Measurements from ENCODE around the gene IRS1.

DNA sequence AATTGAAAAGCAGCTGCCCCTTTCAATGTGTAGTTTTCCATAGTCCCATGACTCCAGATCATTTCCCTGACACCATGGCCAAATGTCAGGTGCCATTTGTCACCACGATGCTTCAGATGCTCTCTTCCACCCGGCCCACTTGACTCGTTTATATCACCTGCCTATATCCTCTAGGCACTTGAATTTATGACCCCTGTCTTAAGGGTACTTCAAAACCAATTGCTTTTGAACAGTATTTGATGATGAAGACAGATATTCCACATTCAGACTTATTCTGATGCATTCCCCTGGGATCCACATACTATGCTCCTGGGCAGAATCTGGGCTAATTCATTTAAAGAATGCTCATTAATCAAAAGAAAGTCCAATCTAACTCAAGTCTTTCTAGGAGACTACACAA lies 19.3 kb upstream of the IRS1 start:
- TF ChIP-seq, protein P1, sequence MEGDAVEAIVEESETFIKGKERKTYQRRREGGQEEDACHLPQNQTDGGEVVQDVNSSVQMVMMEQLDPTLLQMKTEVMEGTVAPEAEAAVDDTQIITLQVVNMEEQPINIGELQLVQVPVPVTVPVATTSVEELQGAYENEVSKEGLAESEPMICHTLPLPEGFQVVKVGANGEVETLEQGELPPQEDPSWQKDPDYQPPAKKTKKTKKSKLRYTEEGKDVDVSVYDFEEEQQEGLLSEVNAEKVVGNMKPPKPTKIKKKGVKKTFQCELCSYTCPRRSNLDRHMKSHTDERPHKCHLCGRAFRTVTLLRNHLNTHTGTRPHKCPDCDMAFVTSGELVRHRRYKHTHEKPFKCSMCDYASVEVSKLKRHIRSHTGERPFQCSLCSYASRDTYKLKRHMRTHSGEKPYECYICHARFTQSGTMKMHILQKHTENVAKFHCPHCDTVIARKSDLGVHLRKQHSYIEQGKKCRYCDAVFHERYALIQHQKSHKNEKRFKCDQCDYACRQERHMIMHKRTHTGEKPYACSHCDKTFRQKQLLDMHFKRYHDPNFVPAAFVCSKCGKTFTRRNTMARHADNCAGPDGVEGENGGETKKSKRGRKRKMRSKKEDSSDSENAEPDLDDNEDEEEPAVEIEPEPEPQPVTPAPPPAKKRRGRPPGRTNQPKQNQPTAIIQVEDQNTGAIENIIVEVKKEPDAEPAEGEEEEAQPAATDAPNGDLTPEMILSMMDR (IDR thresholded peaks at IDR 0.05): no peak
- no peak for TF ChIP-seq POLR2A (IDR thresholded peaks at IDR 0.05)

Measured in vagina (tissue), 2 donors.